ENCODE data around the gene STARD5.

The STARD5 gene

DNA sequence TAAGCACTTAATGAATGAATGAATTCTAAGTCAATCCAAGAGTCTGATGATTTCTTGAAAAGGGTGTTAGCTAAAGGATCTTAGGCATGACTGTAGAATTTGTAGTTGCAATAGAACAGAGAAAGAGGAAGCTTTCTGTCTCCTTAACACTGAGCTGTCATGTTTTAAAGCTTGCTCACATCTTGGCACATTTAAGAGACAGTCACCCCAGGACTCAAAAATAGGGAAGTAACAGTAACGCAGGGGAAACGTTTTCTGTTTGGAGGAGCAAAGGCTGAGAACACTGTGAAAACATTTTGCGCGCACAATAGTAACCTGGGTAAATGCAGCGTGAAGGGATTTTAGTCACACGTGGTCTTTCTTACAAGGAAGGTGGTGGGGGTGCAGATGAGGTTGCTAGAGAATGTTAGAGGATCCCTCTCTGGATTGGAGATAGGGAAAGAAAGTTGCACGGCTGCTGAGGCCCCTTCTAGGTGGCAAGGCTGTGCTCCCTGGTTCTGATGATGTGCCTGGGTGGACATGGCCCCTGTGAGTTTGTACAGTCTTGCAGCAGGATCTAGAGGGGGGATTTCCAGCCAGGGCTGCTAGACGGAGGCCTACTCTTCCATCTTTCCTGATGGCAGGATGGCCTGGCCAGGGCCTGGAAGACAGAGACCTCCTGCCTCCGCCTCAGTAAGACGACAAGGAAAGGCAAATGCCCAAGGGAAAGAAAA lies 12.0 kb downstream of the STARD5 start:
- peak; percentile 24 for DNase-seq (ENCODE audit: low read depth)

DNA sequence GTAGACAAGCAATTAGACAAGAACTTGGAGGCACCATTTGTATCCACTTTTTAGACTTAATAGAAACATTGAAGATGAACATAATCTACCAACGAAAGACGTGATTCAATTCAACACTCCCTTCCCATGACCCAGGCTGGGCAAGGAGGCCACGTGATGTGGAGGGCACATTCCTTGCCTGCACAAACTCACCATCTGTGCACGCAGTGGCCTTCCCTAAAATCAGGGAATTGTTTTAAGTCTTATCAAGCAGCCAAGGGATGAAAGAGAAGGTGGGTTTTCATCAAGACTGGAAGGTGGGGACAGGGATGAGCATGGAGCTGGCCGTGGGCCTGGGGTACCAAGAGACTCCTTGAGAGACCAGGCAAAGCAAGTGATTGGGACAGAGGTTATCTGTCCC lies 13.5 kb downstream of the STARD5 start:
- no peak for DNase-seq (ENCODE audit: low read depth)

DNA sequence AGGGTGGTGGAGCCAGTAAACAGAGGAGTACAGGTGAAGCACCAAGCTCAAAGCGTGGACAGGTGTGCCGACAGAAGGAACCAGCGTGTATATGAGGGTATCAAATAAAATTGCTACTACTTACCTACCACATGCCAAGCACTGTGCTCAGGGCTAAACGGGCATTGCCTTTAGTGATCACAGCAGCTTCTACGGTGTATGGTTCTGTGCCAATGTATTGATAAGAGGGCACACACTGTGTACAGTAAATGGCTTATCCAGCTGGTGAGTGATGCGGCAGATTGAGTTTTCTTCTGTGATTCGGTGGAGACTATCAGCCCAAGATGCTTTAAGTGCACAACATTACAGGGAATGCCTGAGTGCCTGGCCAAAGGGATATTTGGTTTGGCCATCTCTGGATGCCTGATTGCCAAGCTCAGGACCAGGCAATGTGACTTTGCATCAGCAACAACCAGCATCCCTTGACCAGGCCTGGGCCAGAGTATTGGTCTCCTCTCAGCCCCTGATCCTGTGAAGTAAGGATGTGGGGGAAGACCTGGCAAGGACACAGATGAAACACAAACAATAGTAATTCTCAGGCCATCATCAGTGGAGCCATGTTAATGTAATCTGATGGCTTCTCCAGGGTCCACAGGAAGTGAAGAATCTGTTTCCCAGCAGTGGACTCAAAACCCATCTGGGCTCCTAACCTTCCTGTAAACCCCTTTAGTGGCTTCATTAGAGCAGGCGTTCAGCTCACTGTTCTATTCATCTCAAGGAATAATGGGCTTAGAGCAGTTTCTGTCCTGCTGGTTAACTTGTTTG lies 14.1 kb downstream of the STARD5 start:
- DNase-seq (ENCODE audit: low read depth), result no peak

DNA sequence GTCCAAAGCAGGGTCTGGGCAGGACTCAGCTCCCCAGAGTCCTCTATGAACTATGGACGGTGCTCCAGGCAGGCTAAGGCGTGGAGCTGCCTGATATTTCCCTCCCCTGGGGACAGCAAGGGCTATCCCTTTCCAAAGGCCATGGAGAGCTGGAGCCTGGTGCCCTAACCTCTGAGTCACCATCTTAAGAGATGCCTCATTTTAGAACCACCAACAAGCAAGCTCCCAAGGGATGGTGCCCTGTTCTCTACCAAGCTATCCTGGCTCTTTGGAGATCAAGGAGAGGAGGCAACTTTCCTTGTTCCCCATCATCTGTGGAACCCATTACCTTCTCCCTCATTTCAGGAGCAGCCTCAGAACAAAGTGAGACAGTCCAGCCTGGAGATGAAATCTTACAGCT lies 15.7 kb downstream of the STARD5 start:
- DNase-seq (ENCODE audit: low read depth), result no peak

DNA sequence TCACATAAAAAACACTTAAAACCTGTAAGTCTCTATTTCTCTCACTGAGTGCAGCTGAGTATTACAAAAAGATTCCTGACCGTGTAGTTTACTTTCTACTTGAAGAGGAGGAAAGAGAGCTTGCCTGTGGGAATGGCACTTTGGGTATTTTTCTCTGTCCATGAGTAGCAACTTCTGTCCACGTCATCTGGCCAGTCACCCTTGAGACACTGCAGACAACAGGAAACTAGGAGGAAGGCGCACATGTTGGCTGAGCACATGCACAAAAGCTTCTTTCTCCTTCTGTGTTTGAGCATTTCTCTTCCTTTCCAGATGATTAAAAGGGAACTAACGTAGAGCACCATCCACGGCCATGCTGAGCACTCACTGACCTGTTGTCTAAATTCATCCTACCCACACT lies 19.7 kb downstream of the STARD5 start:
- peak; percentile 60 for DNase-seq (ENCODE audit: low read depth)

DNA sequence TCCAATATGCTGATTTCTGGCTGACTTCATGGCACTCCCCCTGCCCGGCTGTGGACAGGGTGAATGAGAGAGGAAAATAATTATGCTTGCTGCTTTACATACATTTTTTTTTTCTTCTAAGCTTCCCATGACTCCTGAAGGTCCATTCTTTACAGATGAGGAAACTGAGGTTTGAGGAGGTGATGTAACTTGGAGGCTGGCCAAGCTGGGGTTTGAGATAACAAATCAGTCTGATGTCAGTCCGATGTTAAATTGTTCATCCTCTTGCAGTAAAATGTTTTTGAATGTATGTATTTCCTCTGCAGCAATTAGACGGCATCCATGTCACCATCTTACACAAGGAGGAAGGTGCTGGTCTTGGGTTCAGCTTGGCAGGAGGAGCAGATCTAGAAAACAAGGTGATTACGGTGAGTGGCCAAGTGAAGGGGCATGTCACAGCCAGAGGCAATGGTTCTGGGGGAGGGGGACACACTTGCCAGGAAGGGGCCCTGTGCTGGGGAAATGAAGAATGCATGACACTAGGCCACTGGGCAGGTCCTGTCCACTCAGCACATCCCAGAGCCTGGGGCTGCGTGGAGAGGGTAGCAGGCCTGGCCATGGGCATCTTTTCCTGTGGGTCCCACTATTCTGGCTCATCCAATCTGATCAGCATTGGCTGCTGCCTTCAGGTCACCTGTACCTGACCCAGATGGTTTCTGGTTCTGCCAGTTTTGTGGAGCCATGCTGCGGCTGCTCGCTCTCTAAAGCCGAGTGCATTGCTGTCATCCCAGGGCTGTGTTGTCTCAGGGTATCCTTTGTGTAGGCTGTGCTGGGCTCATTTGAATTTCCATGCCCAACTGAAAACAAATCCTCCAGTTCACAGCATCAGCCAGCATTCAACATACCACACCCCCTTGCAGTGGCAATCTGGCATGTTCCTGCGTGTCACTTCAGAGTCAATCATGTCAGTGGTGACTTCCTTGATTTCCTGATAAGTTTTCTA lies 20.4 kb downstream of the STARD5 start:
- peak; percentile 55 for DNase-seq (ENCODE audit: low read depth)

DNA sequence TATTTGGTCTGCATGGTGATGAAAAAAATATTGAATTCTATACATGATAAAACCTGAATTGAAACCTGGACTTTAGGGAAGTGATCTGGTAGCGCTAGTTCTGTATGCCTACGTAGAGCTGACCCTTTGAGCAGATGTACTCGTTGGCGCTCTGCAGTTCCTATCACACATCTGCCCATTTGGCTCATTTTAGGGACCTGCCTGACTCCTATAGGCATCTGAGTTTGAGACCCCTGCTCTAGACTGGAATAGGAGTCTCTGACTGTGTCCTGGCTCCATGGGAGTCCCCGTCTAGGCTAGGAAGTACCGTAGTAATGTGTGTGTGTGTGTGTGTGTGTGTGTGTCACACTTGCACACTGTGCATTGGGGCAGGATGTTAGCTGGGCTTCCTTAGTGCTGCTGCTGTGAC lies 21.2 kb downstream of the STARD5 start:
- DNase-seq (ENCODE audit: low read depth), result no peak

DNA sequence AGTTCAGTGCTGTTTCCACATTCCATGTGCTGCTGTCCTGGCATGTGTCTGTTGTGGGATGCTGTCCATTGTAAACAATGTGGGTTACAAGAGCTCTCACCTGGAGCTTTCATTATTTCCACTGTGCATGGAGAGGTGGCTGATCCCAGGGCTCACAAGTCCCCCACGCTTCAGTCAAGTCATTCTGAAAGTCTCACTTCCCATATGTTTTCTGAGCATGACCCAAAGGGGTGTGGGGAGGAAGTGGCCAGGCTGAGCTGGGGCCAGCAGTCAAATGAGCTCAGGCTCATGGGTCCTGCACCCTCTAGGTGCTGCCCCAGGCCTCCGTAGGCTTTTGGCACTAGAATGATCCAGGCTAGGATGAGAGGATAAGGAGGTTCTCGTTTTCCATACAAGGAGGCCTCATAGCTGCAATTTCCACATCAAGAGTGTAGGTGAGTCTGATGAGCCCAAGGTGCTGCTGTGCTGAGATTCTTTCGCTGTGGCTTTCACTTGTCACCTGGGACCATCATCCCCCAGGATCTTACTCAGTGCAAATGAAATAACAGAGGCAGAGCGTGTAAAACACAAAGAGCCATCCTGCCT lies 22.0 kb downstream of the STARD5 start:
- DNase-seq (ENCODE audit: low read depth), result no peak

DNA sequence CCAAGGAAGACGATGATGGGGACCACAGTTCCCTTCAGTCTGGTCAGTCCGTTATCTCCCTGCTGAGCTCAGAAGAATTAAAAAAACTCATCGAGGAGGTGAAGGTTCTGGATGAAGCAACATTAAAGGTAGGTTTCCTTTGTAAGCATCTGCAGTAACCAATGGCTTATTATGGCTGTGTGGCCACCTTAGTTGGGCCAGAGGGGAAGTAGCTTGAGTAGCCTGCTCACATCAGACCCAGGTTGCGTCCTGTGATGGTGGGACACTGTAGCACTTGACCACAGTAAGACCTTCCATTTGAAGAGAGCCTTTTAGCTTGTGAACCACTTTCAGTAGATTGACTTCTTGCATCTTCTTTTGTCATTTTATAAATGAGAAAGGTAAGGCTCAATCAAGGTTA lies 22.6 kb downstream of the STARD5 start:
- no peak for DNase-seq (ENCODE audit: low read depth)

DNA sequence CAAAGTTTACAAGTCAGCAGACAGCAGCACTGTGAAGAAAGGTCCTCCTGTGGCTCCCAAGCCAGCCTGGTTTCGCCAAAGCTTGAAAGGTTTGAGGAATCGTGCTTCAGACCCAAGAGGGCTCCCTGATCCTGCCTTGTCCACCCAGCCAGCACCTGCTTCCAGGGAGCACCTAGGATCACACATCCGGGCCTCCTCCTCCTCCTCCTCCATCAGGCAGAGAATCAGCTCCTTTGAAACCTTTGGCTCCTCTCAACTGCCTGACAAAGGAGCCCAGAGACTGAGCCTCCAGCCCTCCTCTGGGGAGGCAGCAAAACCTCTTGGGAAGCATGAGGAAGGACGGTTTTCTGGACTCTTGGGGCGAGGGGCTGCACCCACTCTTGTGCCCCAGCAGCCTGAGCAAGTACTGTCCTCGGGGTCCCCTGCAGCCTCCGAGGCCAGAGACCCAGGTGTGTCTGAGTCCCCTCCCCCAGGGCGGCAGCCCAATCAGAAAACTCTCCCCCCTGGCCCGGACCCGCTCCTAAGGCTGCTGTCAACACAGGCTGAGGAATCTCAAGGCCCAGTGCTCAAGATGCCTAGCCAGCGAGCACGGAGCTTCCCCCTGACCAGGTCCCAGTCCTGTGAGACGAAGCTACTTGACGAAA lies 24.2 kb downstream of the STARD5 start:
- no peak for DNase-seq (ENCODE audit: low read depth)

DNA sequence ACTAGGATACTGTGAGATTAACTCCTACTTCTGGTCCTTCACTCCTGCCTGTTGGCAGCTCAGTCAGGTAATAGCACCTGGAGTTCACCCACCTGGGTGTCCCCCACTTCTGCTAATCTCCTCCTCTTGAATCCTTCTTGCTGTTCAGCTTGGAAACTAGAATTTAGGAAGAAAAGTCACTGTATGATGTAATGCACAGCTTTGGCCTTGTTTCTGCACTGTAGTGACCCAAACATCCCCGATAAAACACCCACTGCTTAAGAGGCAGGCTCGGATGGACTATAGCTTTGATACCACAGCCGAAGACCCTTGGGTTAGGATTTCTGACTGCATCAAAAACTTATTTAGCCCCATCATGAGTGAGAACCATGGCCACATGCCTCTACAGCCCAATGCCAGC lies 24.8 kb downstream of the STARD5 start:
- DNase-seq (ENCODE audit: low read depth), result no peak

DNA sequence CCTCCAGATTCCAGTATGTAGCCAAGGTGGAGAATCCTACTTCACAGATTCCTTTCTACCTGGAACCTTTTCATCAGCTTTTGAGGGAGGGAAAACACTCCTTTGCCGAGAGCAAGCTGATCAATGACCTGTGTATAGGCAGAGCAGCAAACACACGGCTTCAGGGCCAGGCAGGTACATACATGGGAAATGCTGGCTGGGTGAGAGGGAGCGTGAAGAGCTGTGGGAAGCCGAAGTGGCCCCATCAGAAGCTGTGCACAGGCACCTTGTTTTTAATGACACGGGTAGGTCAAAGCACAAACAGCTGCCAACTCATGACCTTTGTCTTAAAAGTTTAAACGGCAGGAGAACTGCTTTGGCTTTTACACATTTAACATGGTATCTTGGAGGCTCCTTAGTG lies 25.3 kb downstream of the STARD5 start:
- no peak for DNase-seq (ENCODE audit: low read depth)

DNA sequence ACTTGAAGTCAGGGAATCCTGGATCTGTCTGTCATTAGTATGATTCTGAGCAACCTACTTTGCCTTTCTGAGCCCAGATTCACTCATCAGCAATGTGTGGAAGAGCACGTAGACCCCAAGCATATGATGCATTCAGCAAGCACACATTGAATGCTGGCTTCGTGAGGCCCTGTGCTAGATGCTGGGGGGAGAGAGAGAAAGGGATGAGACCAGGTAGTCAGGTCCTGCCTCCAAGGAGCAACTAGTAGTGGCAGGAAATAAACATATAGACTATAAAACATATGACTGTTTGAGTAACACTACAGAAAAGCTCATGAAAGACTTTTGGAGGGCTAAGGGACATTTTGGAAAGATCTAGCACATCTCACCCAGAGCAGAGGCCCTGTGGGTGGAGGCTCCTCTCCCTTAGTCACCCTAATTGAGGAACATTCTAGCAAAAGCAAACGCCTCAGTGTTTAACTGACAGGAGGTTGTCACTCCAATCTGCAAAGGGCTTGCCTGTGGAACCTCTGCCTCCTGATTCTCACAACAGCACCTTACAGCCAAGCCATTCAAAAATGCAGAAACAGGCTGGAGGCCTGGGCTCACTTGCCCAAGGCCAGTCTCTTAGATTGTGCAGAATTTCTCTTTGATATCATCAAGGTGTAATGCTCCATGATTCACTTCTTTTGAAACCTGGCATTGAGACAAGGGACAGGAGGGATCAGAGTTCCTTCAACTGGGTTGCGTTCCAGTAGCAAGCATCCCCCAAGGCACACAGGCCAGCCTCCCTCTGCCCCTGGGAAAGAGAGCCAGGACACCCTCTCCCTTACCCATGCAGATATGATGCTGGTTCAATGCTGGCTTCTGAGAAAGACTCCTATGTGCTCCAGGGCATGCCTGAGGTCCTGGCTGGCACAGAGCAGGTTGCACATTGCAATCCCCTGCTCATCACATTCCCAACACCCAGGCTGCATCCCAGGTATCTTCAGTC lies 26.1 kb downstream of the STARD5 start:
- DNase-seq (ENCODE audit: low read depth), result no peak

DNA sequence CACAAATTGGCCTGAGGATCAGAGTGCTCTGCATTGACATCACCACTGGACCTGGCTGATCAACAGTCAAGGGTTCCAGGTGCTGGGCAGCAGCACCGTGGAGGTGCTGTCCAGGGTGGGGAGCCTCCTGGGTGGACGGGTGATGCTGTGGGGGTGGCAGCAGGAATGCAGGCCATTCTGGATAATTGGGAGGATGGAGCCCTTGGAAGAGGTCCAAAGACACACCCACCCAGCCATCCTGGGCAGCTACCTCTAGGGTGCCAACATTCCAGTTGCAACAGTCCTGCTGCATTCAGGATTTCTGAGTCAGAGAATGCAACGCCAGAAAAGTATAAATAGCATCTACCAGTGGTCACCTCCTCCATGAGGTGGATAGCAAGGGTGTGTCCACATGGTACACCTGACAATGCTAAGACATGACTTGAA lies 26.8 kb downstream of the STARD5 start:
- DNase-seq (ENCODE audit: low read depth), result peak; percentile 47

DNA sequence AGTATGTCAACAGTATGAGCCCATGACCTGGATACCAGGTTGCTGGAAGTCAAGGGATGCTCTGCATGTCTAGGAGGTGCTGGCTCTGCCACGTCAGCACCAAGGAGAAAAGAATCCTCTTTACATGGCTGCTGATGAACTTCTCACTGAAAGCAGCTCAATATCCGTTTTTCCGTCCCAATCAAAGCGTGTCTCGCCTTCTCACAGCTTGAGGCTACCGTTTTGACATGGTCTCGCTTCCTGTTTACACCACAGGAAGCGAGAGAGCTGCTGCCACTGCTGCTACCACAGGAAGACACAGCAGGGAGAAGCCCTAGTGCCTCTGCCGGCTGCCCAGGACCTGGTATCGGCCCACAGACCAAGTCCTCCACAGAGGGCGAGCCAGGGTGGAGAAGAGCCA lies 27.3 kb downstream of the STARD5 start:
- no peak for DNase-seq (ENCODE audit: low read depth)

DNA sequence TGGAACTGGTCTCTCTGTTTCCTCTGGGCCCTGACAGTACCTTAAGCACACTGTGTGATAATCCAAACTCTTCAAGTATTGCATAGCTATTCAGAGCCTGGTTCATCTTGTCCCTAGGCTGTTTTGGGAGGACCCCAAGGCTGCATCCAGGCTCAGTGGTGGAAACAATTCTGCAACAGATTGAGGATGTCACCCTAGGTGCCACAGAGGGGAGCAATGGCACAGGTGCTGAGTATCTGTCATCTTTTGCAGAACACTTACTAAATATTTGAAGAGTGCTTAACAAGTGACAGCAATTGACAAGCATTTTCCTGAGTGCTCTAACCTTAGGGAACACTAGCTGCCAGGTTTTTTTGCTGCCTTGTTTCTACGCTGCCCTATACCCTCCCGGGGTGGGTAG lies 27.8 kb downstream of the STARD5 start:
- DNase-seq (ENCODE audit: low read depth), result no peak

DNA sequence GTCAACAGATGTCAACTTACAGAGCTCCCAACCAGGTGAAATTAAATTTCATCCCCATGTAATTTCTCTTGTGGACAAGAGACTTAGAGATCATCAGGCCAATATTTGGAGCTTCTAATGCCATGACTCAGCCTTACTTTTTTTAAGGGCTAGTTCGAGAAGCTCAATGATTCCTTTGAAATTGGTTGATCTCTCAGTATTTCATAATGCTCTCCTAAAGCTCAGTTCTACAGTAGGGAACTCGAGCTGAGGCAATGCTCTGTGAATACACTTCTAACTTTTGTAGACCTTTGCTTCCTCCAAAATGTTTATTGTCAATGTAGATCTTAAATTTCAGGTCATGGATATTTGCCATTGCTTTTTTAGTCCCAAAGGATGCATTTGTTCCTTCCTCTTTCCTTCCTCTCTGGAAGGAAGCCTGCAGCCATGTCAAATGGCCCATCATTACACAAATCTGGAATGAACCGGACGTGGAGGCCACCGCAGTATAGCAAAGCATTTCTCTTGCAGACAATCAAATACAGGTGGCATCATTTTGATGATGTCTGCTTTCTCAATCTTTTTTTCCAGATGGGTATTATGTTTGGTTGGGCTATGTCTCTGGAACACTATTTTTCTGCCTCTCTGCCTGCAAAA lies 28.3 kb downstream of the STARD5 start:
- no peak for DNase-seq (ENCODE audit: low read depth)

DNA sequence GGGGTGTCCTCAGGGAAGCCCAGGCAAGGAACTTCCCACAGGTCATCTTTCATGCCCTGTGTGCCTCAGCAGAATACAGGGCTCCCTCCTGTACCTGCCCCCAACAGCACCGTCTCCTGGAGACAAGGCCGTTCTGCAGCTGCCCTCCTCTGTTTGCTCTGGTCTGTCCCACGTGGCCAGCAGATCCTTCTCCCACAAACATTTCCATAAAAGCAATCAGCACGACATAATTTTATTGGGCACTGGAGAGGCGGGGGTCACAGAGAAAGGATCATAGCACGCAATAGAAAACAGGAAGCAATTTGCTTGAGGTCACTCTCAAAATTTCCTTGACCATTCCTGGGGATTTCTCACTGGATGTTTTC lies 29.4 kb downstream of the STARD5 start:
- no peak for DNase-seq (ENCODE audit: low read depth)

DNA sequence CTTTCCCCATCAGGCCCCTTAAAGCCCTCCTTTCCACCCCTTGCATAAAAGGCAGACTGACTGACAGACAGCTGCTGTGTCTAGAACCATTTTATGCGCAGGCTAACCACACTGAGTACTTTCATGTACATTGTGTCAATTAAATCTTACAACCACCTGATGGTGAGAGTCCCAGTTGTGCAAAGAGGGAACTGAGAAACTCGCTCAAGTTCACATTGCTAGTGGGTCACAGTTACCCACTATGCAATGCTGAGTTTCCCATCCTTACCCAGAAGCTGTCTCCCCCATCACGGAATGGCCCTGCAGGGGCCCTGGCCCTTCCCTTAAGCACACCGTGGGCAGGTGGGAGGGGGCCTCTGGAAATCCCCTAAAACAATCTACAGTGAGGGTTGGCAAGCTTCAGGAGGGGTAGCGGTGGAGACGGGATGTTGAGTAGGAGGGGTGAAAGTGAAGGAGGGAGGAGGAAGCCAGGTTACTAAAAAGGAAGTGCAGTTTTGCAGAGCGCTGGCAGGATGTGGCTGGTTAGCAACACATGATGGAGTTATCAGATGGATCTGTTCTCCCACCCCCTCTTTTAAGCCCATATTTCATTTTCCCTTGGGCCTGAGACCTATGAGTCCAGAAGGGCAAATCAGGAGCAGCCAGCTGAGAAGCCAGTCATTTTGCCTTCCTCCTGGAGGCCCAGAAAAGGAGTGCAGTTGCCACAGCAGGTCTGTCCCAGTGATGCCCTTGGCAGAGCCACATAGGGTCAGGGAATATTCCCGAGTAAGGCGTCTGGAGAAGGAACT lies 30.0 kb downstream of the STARD5 start:
- DNase-seq (ENCODE audit: low read depth), result no peak

Data from amniotic epithelial cell (primary cell).